ENCODE measurements around the gene FA2H.

- TF ChIP-seq PBX3 (IDR thresholded peaks at IDR 0.05): no peak
- no peak for TF ChIP-seq EHMT2 (IDR thresholded peaks at IDR 0.05; ENCODE audit: low read depth)
- peak; percentile 99 for TF ChIP-seq SMC3 (IDR thresholded peaks at IDR 0.05)
Measured at GRCh38 chr16:74709441-74709877, 65.2 kb downstream of the FA2H start.
